Endothelial cell of umbilical vein (primary cell): ENCODE measurements around the gene KATNAL2. TPM values are rescaled to one million over a fixed set of nuclear protein-coding genes. Genes with fewer than 3 reads are reported as not detected.

Source experiments
- BruUV-seq: library from RNA; stranded (reverse); fragments of 400-500 nt; replicated peaks from 2 replicates; lab custom pipeline; 2021; lab: Mats Ljungman, UMichigan
- CTCF ChIA-PET: fragments of 300-600, 350-600 bp; sonication (Branson Sonifier 250); formaldehyde crosslinking; loops from one replicate; lab custom pipeline; 2021; ENCODE audit warnings: antibody characterized with exemption, inconsistent platforms; lab: Charles Lee
- POLR2A ChIA-PET: fragments of 300-600, 350-600 bp; sonication (Branson Sonifier 250); formaldehyde crosslinking; loops from one replicate; lab custom pipeline; 2021; ENCODE audit warnings: antibody characterized with exemption, inconsistent platforms; lab: Charles Lee
- DNase-seq: peaks from one replicate; pipeline ENCODE4 v3.0.0-alpha.2; 2011; ENCODE audit warnings: low read depth, low spot score
- FAIRE-seq: peaks from 2 replicates; lab custom pipeline; 2011; peaks lifted over from hg19 to GRCh38; lab: Jason Lieb, UNC
- H2AFZ ChIP-seq: 2 replicates; pipeline ENCODE4 v1.6.0; 2012; ENCODE audit warnings: low read depth, low read length, control low read depth, inconsistent platforms
- H3K27ac ChIP-seq: 2 replicates; pipeline ENCODE4 v1.5.1; 2011; ENCODE audit warnings: low read depth, mild to moderate bottlenecking, control low read depth, low read length, moderate library complexity; ENCODE audit not compliant: insufficient read depth
- H3K27me3 ChIP-seq, 2 experiments: 2 replicates each; pipeline versions ENCODE4 v1.6.0 to v1.6.1; 2011; ENCODE audit warnings: low read length in 2 of 2, mixed read lengths in 1 of 2; ENCODE audit not compliant: control insufficient read depth in 2 of 2, insufficient read depth in 2 of 2
- H3K36me3 ChIP-seq, 2 experiments: 2 replicates in 1 of 2; 3 replicates in 1 of 2; pipeline ENCODE4 v1.5.1; 2011; ENCODE audit warnings: low read length in 2 of 2, mild to moderate bottlenecking in 1 of 2, moderate library complexity in 1 of 2; ENCODE audit not compliant: control insufficient read depth in 2 of 2, insufficient read depth in 2 of 2; ENCODE audit errors: extremely low read depth in 1 of 2
- H3K4me1 ChIP-seq: 3 replicates; pipeline ENCODE4 v1.5.1; 2011; ENCODE audit warnings: mild to moderate bottlenecking, low read length; ENCODE audit not compliant: control insufficient read depth, insufficient read depth; ENCODE audit errors: extremely low read depth
- H3K4me2 ChIP-seq: 2 replicates; pipeline ENCODE4 v1.6.1; 2011; ENCODE audit warnings: low read length, control low read depth, mixed read lengths; ENCODE audit not compliant: insufficient read depth
- H3K4me3 ChIP-seq, 3 experiments: fragments of 200-600 bp in 1 of 3; sonication (generic), shearing (Covaris generic) in 1 of 3; replicated peaks in 1 of 3; 2 replicates each; pipeline ENCODE4 v1.5.1; 2011 to 2016; ENCODE audit warnings: control low read depth in 3 of 3, low read length in 3 of 3, mild to moderate bottlenecking in 2 of 3, inconsistent platforms in 1 of 3, low read depth in 1 of 3, moderate library complexity in 1 of 3; ENCODE audit not compliant: insufficient read depth in 1 of 3
- H3K79me2 ChIP-seq: 2 replicates; pipeline ENCODE4 v1.6.0; 2012; ENCODE audit warnings: low read length, inconsistent platforms; ENCODE audit not compliant: control insufficient read depth, insufficient read depth
- H3K9ac ChIP-seq: replicated peaks from 2 replicates; pipeline ENCODE3; 2011; ENCODE audit warnings: low read length, control low read depth; ENCODE audit not compliant: insufficient read depth; ENCODE audit errors: extremely low read depth
- H3K9me1 ChIP-seq: replicated peaks from 3 replicates; pipeline ENCODE4 v1.6.0; 2011; ENCODE audit warnings: mild to moderate bottlenecking, low read length; ENCODE audit not compliant: control insufficient read depth, insufficient read depth; ENCODE audit errors: extremely low read depth
- H3K9me3 ChIP-seq: replicated peaks from 2 replicates; pipeline ENCODE4 v1.5.1; 2012; ENCODE audit warnings: low read length, inconsistent platforms; ENCODE audit not compliant: control insufficient read depth, insufficient read depth
- H4K20me1 ChIP-seq: replicated peaks from 2 replicates; pipeline ENCODE3; 2011; ENCODE audit warnings: mild to moderate bottlenecking, low read length; ENCODE audit not compliant: control insufficient read depth, insufficient read depth; ENCODE audit errors: extremely low read depth
- FOS ChIP-seq: IDR thresholded peaks from 2 replicates; pipeline ENCODE4 v1.6.1; 2011; ENCODE audit warnings: mild to moderate bottlenecking, low read length, moderate library complexity, borderline replicate concordance; ENCODE audit not compliant: insufficient read depth
- GATA2 ChIP-seq: IDR thresholded peaks from 2 replicates; pipeline ENCODE4 v1.7.0; 2011; ENCODE audit warnings: low read depth, mild to moderate bottlenecking, moderate library complexity, mixed read lengths, low read length; ENCODE audit not compliant: insufficient read length, insufficient read depth
- JUN ChIP-seq: IDR thresholded peaks from 2 replicates; pipeline ENCODE4 v1.6.1; 2011; ENCODE audit warnings: borderline replicate concordance, low read depth; ENCODE audit not compliant: insufficient read length, insufficient read depth
- MAX ChIP-seq: IDR thresholded peaks from 2 replicates; pipeline ENCODE4 v1.6.1; 2011; ENCODE audit not compliant: insufficient read depth, insufficient read length
- MYC ChIP-seq: IDR thresholded peaks from one replicate; pipeline ENCODE4 v1.6.1; 2011; ENCODE audit warnings: mild to moderate bottlenecking, low read depth, low read length
- POLR2A ChIP-seq: IDR thresholded peaks from 2 replicates; pipeline ENCODE4 v1.6.1; 2012; ENCODE audit warnings: low read depth, mild to moderate bottlenecking, control low read depth, low read length
- dilution Hi-C: fragments of 300-500 bp; cut with MboI; formaldehyde crosslinking; loops from one replicate; pipeline ENCODE4 v1.15.0; 2019; ENCODE audit warnings: low sequenced_read_pairs; ENCODE audit not compliant: extremely low pct_ligation_motif_present
- intact Hi-C: fragments of 100-400 bp; cut with micrococcal nuclease; formaldehyde crosslinking; loops from one replicate; pipeline ENCODE4 v1.10.0; 2022
- polyA plus RNA-seq, 4 experiments: library from polyadenylated mRNA; depleted of rRNA in 3 of 4; stranded (reverse) in 3 of 4; unstranded in 1 of 4; fragments of >200 nt; gene quantifications; 2 replicates each; pipeline versions ENCODE4 v1.2.1 to v1.2.3, GENCODE V29; 2011 to 2012; ENCODE audit warnings: missing spikeins in 1 of 4
- total RNA-seq: library from RNA; stranded (reverse); gene quantifications from 2 replicates; pipeline ENCODE4 v1.2.3, GENCODE V29; 2021
- TF ChIP-seq, protein P1 (sequence below), 2 donors: IDR thresholded peaks; 1 replicate in 1 of 2; 2 replicates in 1 of 2; pipeline ENCODE4 v1.5.1; 2011; ENCODE audit warnings: low read length in 2 of 2, mild to moderate bottlenecking in 2 of 2, moderate library complexity in 2 of 2, control low read depth in 1 of 2, inconsistent platforms in 1 of 2, low read depth in 1 of 2; ENCODE audit not compliant: insufficient read depth in 1 of 2; ENCODE audit errors: extremely low read depth in 1 of 2

KATNAL2 gene
- total and polyA plus RNA-seq, 2 donors (not counting 3 experiments of a cell fraction or from before 2014, with no cell fraction given), result 0.51 to 1.3 TPM

DNA sequence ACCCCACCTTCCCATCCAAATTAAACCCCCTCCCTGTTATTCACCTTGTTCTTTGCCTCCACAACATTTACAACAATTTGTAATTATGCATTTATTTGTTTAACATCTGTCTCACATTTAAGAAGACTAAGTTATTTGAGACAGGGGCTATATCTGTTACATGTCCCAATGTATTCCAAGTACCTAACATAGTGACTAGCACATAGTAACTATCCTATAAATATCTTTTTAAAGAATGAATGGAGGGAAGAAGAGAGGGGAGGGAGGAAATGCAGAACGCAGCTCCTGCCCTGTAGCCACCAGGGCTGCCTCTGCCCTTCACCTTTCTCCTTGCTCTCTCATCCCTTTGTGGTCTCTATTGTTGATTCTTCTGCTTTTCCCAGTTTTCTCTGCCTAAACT lies 192.3 kb downstream of the KATNAL2 start:
- DNase-seq (no peak), FAIRE-seq (no peak)
- H3K79me2 ChIP-seq, result no peaks in the 10 kb centered on the region
- H3K9me3 ChIP-seq, result no peaks in the 10 kb centered on the region
- no TSS peak for BruUV-seq
- no peaks in the 10 kb centered on the region for H4K20me1 ChIP-seq
- H3K27me3 ChIP-seq, result no peaks in the 10 kb centered on the region
- TF ChIP-seq GATA2, result no peak
- TF ChIP-seq MYC, result no peak
- no peak for TF ChIP-seq FOS
- TF ChIP-seq, protein P1, sequence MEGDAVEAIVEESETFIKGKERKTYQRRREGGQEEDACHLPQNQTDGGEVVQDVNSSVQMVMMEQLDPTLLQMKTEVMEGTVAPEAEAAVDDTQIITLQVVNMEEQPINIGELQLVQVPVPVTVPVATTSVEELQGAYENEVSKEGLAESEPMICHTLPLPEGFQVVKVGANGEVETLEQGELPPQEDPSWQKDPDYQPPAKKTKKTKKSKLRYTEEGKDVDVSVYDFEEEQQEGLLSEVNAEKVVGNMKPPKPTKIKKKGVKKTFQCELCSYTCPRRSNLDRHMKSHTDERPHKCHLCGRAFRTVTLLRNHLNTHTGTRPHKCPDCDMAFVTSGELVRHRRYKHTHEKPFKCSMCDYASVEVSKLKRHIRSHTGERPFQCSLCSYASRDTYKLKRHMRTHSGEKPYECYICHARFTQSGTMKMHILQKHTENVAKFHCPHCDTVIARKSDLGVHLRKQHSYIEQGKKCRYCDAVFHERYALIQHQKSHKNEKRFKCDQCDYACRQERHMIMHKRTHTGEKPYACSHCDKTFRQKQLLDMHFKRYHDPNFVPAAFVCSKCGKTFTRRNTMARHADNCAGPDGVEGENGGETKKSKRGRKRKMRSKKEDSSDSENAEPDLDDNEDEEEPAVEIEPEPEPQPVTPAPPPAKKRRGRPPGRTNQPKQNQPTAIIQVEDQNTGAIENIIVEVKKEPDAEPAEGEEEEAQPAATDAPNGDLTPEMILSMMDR (IDR thresholded peaks at IDR 0.05; ENCODE audit: extremely low read depth in 1 of 2, insufficient read depth in 1 of 2, low read depth in 1 of 2, low read length in 2 of 2), result no peak
- no peak for TF ChIP-seq JUN
- TF ChIP-seq POLR2A, result no peak
- no peak for TF ChIP-seq MAX
- H2AFZ ChIP-seq, result no peak overlapping the region
- no peak overlapping the region for H3K9ac ChIP-seq
- dilution Hi-C loops, result no loop called here
- POLR2A ChIA-PET, result no interaction called here
- H3K4me1 ChIP-seq, result no peaks in the 10 kb centered on the region
- peaks cover 0 to 4% of the 10 kb centered on the region in 2 experiments for H3K36me3 ChIP-seq
- no peak overlapping the region for H3K27ac ChIP-seq
- no peaks in the 10 kb centered on the region for H3K9me1 ChIP-seq
- intact Hi-C loops, result no loop called here
- CTCF ChIA-PET, result interaction anchor here (1.8 to 2.7 kb wide), 2 partner anchors 8 to 40 kb away, joined by 6 to 11 read pairs; partner anchors contain the start of gene HDHD2
- H3K4me3 ChIP-seq, result no peak overlapping the region
- H3K4me2 ChIP-seq, result no peak overlapping the region
